Fibroblast of lung (primary cell): ENCODE measurements around the gene RAET1G. TPM values are rescaled to one million over a fixed set of nuclear protein-coding genes. Genes with fewer than 3 reads are reported as not detected.

ENCODE experiments used
- DNase-seq, 2 donors: peaks; one replicate each; pipeline versions ENCODE4 v3.0.0 to v3.0.0-alpha.2; 2010; ENCODE audit warnings: low read depth in 2 of 2
- H2AFZ ChIP-seq: 2 replicates; pipeline ENCODE4 v1.5.1; 2012; ENCODE audit warnings: low read length, control low read depth, inconsistent platforms
- H3K27ac ChIP-seq: 2 replicates; pipeline ENCODE4 v1.5.1; 2011; ENCODE audit warnings: low read length, control low read depth; ENCODE audit not compliant: insufficient read depth
- H3K27me3 ChIP-seq: 2 replicates; pipeline ENCODE4 v1.5.1; 2011; ENCODE audit warnings: mild to moderate bottlenecking, low read length; ENCODE audit not compliant: control insufficient read depth, insufficient read depth
- H3K36me3 ChIP-seq: 2 replicates; pipeline ENCODE4 v1.5.1; 2011; ENCODE audit warnings: low read length; ENCODE audit not compliant: control insufficient read depth, insufficient read depth
- H3K4me1 ChIP-seq: 2 replicates; pipeline ENCODE4 v1.5.1; 2011; ENCODE audit warnings: low read length; ENCODE audit not compliant: control insufficient read depth, insufficient read depth; ENCODE audit errors: extremely low read depth
- H3K4me2 ChIP-seq: 2 replicates; pipeline ENCODE4 v1.5.1; 2011; ENCODE audit warnings: low read length, control low read depth; ENCODE audit not compliant: insufficient read depth; ENCODE audit errors: extremely low read depth
- H3K4me3 ChIP-seq, 4 experiments: fragments of 200-600 bp in 1 of 4; sonication (generic) in 1 of 4; replicated peaks in 1 of 4; 2 replicates each; pipeline ENCODE4 v1.5.1; 2011 to 2016; ENCODE audit warnings: low read length in 4 of 4, low read depth in 3 of 4, mild to moderate bottlenecking in 3 of 4, control low read depth in 2 of 4, inconsistent platforms in 1 of 4, mixed read lengths in 1 of 4; ENCODE audit not compliant: insufficient read depth in 1 of 4; ENCODE audit errors: control extremely low read depth in 1 of 4
- H3K79me2 ChIP-seq: 2 replicates; pipeline ENCODE4 v1.5.1; 2012; ENCODE audit warnings: mild to moderate bottlenecking, low read length, inconsistent platforms; ENCODE audit not compliant: control insufficient read depth, insufficient read depth
- H3K9ac ChIP-seq: 2 replicates; pipeline ENCODE4 v1.5.1; 2011; ENCODE audit warnings: mild to moderate bottlenecking, low read length, control low read depth; ENCODE audit not compliant: insufficient read depth
- H3K9me3 ChIP-seq: 2 replicates; pipeline ENCODE4 v1.5.1; 2012; ENCODE audit warnings: low read depth, low read length; ENCODE audit not compliant: control insufficient read depth, insufficient read depth
- H4K20me1 ChIP-seq: 2 replicates; pipeline ENCODE4 v1.5.1; 2011; ENCODE audit warnings: low read length; ENCODE audit not compliant: control insufficient read depth, insufficient read depth; ENCODE audit errors: extremely low read depth
- CTCF ChIP-seq, 2 donors: IDR thresholded peaks in 1 of 2; conservative IDR thresholded peaks in 1 of 2; 1 replicate in 1 of 2; 2 replicates in 1 of 2; pipeline ENCODE4 v1.5.1; 2011 to 2012; ENCODE audit warnings: low read length in 2 of 2, control low read depth in 1 of 2, inconsistent platforms in 1 of 2, low read depth in 1 of 2, mild to moderate bottlenecking in 1 of 2
- EZH2 ChIP-seq: IDR thresholded peaks from 2 replicates; pipeline ENCODE4 v1.5.1; 2012; ENCODE audit warnings: low read length, control low read depth, mild to moderate bottlenecking; ENCODE audit errors: missing control alignments
- polyA plus RNA-seq, 2 donors: library from polyadenylated mRNA; depleted of rRNA in 1 of 2; stranded (reverse) in 1 of 2; unstranded in 1 of 2; fragments of >200 nt; gene quantifications; 2 replicates each; pipeline ENCODE4 v1.2.1, GENCODE V29; 2011 to 2012; ENCODE audit warnings: missing spikeins in 1 of 2
- total RNA-seq: library from RNA; depleted of rRNA; stranded (reverse); fragments of >200 nt; gene quantifications from 2 replicates; pipeline ENCODE4 v1.2.1, GENCODE V29; 2014

Gene RAET1G
- total and polyA plus RNA-seq, 2 donors (not counting 1 experiment from before 2014, with no cell fraction given) = 3.3 to 8.8 TPM

- no peaks in the 10 kb centered on the region for H3K9me3 ChIP-seq
- no peak overlapping the region for H3K4me2 ChIP-seq
- H3K27ac ChIP-seq = no peak overlapping the region
- no peak overlapping the region for H3K9ac ChIP-seq
- no peak for DNase-seq
- no peaks in the 10 kb centered on the region for H3K79me2 ChIP-seq
- H3K36me3 ChIP-seq = no peaks in the 10 kb centered on the region
- no peaks in the 10 kb centered on the region for H4K20me1 ChIP-seq
- H3K4me1 ChIP-seq = peaks cover 7% of the 10 kb centered on the region
- no peak overlapping the region for H2AFZ ChIP-seq
- no peak for TF ChIP-seq EZH2
- TF ChIP-seq CTCF (conservative IDR thresholded peaks at IDR 0.05 in 1 of 2, IDR thresholded peaks at IDR 0.05 in 1 of 2; ENCODE audit: low read depth in 1 of 2, low read length in 2 of 2) = no peak
- H3K4me3 ChIP-seq = no peak overlapping the region
- peaks cover 27% of the 10 kb centered on the region for H3K27me3 ChIP-seq
Observed at GRCh38 chr6:149940672-149940982, 17.7 kb upstream of the RAET1G start.

- Histone ChIP-seq H3K4me3 (no peak overlapping the region), H3K79me2 (no peaks in the 10 kb centered on the region), H4K20me1 (no peaks in the 10 kb centered on the region), H3K27ac (no peak overlapping the region), H3K9me3 (no peaks in the 10 kb centered on the region), H3K4me2 (no peak overlapping the region), H3K36me3 (no peaks in the 10 kb centered on the region), H2AFZ (no peak overlapping the region), H3K27me3 (peaks cover 28% of the 10 kb centered on the region), H3K9ac (no peak overlapping the region), H3K4me1 (peaks cover 7% of the 10 kb centered on the region)
- no peak for TF ChIP-seq EZH2
- TF ChIP-seq CTCF (conservative IDR thresholded peaks at IDR 0.05 in 1 of 2, IDR thresholded peaks at IDR 0.05 in 1 of 2; ENCODE audit: low read depth in 1 of 2, low read length in 2 of 2) = no peak
- no peak for DNase-seq
Observed at GRCh38 chr6:149939909-149940671, 17.2 kb upstream of the RAET1G start.

- Histone ChIP-seq H4K20me1 (no peaks in the 10 kb centered on the region), H3K9me3 (no peaks in the 10 kb centered on the region), H3K9ac (no peak overlapping the region), H3K4me1 (peaks cover 7% of the 10 kb centered on the region), H3K27ac (no peak overlapping the region), H3K4me3 (no peak overlapping the region), H3K36me3 (no peaks in the 10 kb centered on the region), H2AFZ (no peak overlapping the region), H3K4me2 (peak overlapping the region; percentile 90), H3K27me3 (peaks cover 28% of the 10 kb centered on the region), H3K79me2 (no peaks in the 10 kb centered on the region)
- TF ChIP-seq EZH2 = no peak
- no peak for TF ChIP-seq CTCF (conservative IDR thresholded peaks at IDR 0.05 in 1 of 2, IDR thresholded peaks at IDR 0.05 in 1 of 2; ENCODE audit: low read depth in 1 of 2, low read length in 2 of 2)
- DNase-seq = no peak
Observed at GRCh38 chr6:149939356-149939648, 16.4 kb upstream of the RAET1G start.
